Gastroesophageal sphincter (tissue), 3 donors: Measurements from ENCODE around the gene SSTR4.

Source experiments
- CTCF ChIP-seq, 4 experiments: fragments of 200-600 bp in 2 of 4; fragments of 450-650 bp in 2 of 4; sonication (generic) in 1 of 4; IDR thresholded peaks; one replicate each; pipeline ENCODE4 v1.5.1; 2017 to 2019; ENCODE audit warnings: antibody characterized with exemption in 4 of 4, mild to moderate bottlenecking in 2 of 4, moderate library complexity in 2 of 4
- EP300 ChIP-seq: sonication (generic); formaldehyde crosslinking; IDR thresholded peaks from one replicate; pipeline ENCODE4 v1.6.1; 2017; ENCODE audit warnings: antibody characterized with exemption, mild to moderate bottlenecking
- POLR2A ChIP-seq, 2 donors: fragments of 450-650 bp; IDR thresholded peaks; one replicate each; pipeline ENCODE4 v1.6.1; 2017; ENCODE audit warnings: antibody characterized with exemption in 2 of 2, mild to moderate bottlenecking in 2 of 2, moderate library complexity in 1 of 2
- POLR2AphosphoS5 ChIP-seq: sonication (generic); formaldehyde crosslinking; IDR thresholded peaks from one replicate; pipeline ENCODE4 v1.6.1; 2017; ENCODE audit warnings: antibody characterized with exemption

- TF ChIP-seq CTCF (IDR thresholded peaks at IDR 0.05) (no peak), POLR2A (IDR thresholded peaks at IDR 0.05) (no peak), POLR2AphosphoS5 (no peak), EP300 (no peak)
These were observed 8.3 kb downstream of the SSTR4 start for GRCh38 chr20:23043376-23043775.
